Trophoblast cell (in vitro differentiated cells and primary cell): ENCODE data around the gene DLGAP4.
A peak's percentile ranks its signal among the peaks of the same experiment; 100 is the strongest.

Source experiments
- DNase-seq, 2 donors: peaks; one replicate each; pipeline ENCODE4 v3.0.0-alpha.2; 2016
- H2AFZ ChIP-seq: 2 replicates; pipeline ENCODE4 v1.6.1; 2013; ENCODE audit warnings: low read length, moderate library complexity, mild to moderate bottlenecking; ENCODE audit not compliant: insufficient read depth, poor library complexity
- H2AK5ac ChIP-seq: 2 replicates; pipeline ENCODE4 v1.6.1; 2013; ENCODE audit warnings: mild to moderate bottlenecking, low read length
- H2BK120ac ChIP-seq: 2 replicates; pipeline ENCODE4 v1.6.1; 2013; ENCODE audit warnings: low read length, mild to moderate bottlenecking, moderate library complexity; ENCODE audit not compliant: insufficient read depth, poor library complexity
- H2BK12ac ChIP-seq: 2 replicates; pipeline ENCODE4 v1.6.1; 2013; ENCODE audit warnings: mild to moderate bottlenecking, low read length, moderate library complexity
- H2BK5ac ChIP-seq: 2 replicates; pipeline ENCODE4 v1.6.1; 2013; ENCODE audit warnings: low read length, low read depth, moderate library complexity, mild to moderate bottlenecking; ENCODE audit not compliant: poor library complexity
- H3K14ac ChIP-seq: 2 replicates; pipeline ENCODE4 v1.6.1; 2013; ENCODE audit warnings: mild to moderate bottlenecking, low read length
- H3K18ac ChIP-seq: 2 replicates; pipeline ENCODE4 v1.6.1; 2013; ENCODE audit warnings: mild to moderate bottlenecking, low read length
- H3K23ac ChIP-seq: 2 replicates; pipeline ENCODE4 v1.6.1; 2013; ENCODE audit warnings: low read length
- H3K27ac ChIP-seq: 2 replicates; pipeline ENCODE4 v1.5.1; 2013; ENCODE audit warnings: low read depth, mild to moderate bottlenecking, inconsistent platforms, low read length, moderate library complexity
- H3K27me3 ChIP-seq: 2 replicates; pipeline ENCODE4 v1.6.1; 2013; ENCODE audit warnings: inconsistent platforms, mild to moderate bottlenecking, low read length, moderate library complexity; ENCODE audit not compliant: insufficient read depth
- H3K36me3 ChIP-seq, 2 experiments: 1 replicate in 1 of 2; 2 replicates in 1 of 2; pipeline ENCODE4 v1.6.1; 2013; ENCODE audit warnings: low read length in 2 of 2, mild to moderate bottlenecking in 2 of 2, moderate library complexity in 1 of 2; ENCODE audit not compliant: insufficient read depth in 2 of 2, control insufficient read depth in 1 of 2
- H3K4ac ChIP-seq: 2 replicates; pipeline ENCODE4 v1.6.1; 2013; ENCODE audit warnings: low read depth, mild to moderate bottlenecking, low read length, moderate library complexity
- H3K4me1 ChIP-seq, 2 experiments: 1 replicate in 1 of 2; 2 replicates in 1 of 2; pipeline ENCODE4 v1.6.1; 2013; ENCODE audit warnings: low read length in 2 of 2, mild to moderate bottlenecking in 2 of 2, moderate library complexity in 1 of 2; ENCODE audit not compliant: insufficient read depth in 2 of 2, control insufficient read depth in 1 of 2
- H3K4me2 ChIP-seq: 2 replicates; pipeline ENCODE4 v1.6.1; 2013; ENCODE audit warnings: inconsistent platforms, mild to moderate bottlenecking, low read length, moderate library complexity
- H3K4me3 ChIP-seq: 2 replicates; pipeline ENCODE4 v1.5.1; 2013; ENCODE audit warnings: mild to moderate bottlenecking, low read depth, low read length, inconsistent platforms
- H3K79me1 ChIP-seq: one replicate; pipeline ENCODE4 v1.6.1; 2013; ENCODE audit warnings: low read length
- H3K79me2 ChIP-seq: 2 replicates; pipeline ENCODE4 v1.6.1; 2013; ENCODE audit warnings: low read length, mild to moderate bottlenecking; ENCODE audit not compliant: control insufficient read depth, insufficient read depth, poor library complexity
- H3K9ac ChIP-seq: 2 replicates; pipeline ENCODE4 v1.6.1; 2013; ENCODE audit warnings: mild to moderate bottlenecking, low read length
- H3K9me3 ChIP-seq: 2 replicates; pipeline ENCODE4 v1.6.1; 2013; ENCODE audit warnings: low read depth, mild to moderate bottlenecking, control low read depth, inconsistent platforms, low read length; ENCODE audit not compliant: insufficient read depth
- H4K12ac ChIP-seq: 2 replicates; pipeline ENCODE4 v1.6.1; 2013; ENCODE audit warnings: low read depth, mild to moderate bottlenecking, low read length, moderate library complexity
- H4K8ac ChIP-seq: 2 replicates; pipeline ENCODE4 v1.6.1; 2013; ENCODE audit warnings: low read depth, mild to moderate bottlenecking, low read length, moderate library complexity
- H4K91ac ChIP-seq: one replicate; pipeline ENCODE4 v1.6.1; 2013; ENCODE audit warnings: low read depth, mild to moderate bottlenecking, low read length, moderate library complexity
- WGBS: extraction: QIAGEN DNeasy Blood & Tissue Kit; methylation state at CpG from one replicate; pipeline ENCODE4 v1.1.7; 2013; ENCODE audit warnings: missing lambda C conversion rate; ENCODE audit not compliant: insufficient read length, insufficient coverage; ENCODE audit errors: extremely low coverage; 5-methylcytosine and 5-hydroxymethylcytosine counted together

DLGAP4 gene

GRCh38 chr20:36364506-36364905 is 58.4 kb downstream of the DLGAP4 start:
- Histone ChIP-seq H3K4me1 (no peaks in the 10 kb centered on the region), H3K79me2 (no peaks in the 10 kb centered on the region), H3K23ac (no peak overlapping the region), H3K14ac (no peak overlapping the region), H3K27ac (no peak overlapping the region), H2AFZ (no peak overlapping the region), H4K8ac (no peak overlapping the region), H3K36me3 (no peaks in the 10 kb centered on the region), H3K9ac (no peak overlapping the region), H4K91ac (no peak overlapping the region), H3K4me2 (no peak overlapping the region), H3K4ac (no peak overlapping the region), H2AK5ac (no peak overlapping the region), H3K9me3 (no peaks in the 10 kb centered on the region), H2BK120ac (no peak overlapping the region), H3K18ac (no peak overlapping the region), H2BK12ac (no peak overlapping the region), H3K27me3 (no peaks in the 10 kb centered on the region), H4K12ac (no peak overlapping the region), H3K4me3 (no peak overlapping the region), H3K79me1 (no peaks in the 10 kb centered on the region), H2BK5ac (no peak overlapping the region)
- WGBS = no CpG with 5 or more reads among the region's 4 CpGs
- DNase-seq = no peak

DNA sequence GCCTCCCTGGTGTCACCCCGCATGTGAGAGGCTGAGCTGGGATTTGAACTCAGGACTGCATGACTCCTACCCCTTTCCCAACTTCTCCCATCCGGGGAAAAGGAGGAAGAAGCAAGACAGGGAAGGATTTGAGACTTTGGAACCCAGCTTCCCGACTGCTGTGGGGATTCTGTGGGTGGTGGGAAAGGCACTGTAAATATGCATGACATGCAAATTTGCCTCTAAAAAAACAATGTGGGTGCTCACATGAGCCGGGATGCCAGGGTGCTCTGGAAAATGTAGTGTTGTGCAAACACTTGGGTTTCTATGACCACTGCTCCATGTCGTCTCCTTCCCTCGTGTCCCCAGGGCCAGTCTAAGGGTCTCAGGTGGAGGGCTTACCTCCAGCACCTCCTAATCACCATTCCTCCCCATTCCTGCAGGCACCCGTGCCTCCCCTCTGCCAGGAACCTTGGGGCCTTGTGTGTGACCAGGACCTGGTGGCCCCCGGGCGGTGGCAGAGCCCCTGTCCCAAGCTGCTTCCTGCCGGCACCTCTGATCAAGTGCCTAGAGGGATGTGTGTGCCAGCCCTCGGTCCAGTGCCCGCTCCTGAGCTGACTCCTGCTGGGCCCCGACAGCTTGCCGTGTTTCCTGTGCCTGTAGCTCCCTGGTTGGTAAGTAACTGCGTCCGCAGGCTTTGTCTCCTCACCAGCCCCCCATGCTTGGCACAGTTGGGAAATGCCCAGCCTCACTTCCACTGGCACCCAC is 60.7 kb downstream of the DLGAP4 start:
- H3K27me3 ChIP-seq = no peaks in the 10 kb centered on the region
- no peak overlapping the region for H2AFZ ChIP-seq
- no peaks in the 10 kb centered on the region for H3K36me3 ChIP-seq
- H2BK5ac ChIP-seq = no peak overlapping the region
- H3K79me1 ChIP-seq = no peaks in the 10 kb centered on the region
- WGBS = no CpG with 5 or more reads among the region's 16 CpGs
- H3K27ac ChIP-seq = no peak overlapping the region
- no peak overlapping the region for H3K9ac ChIP-seq
- H2AK5ac ChIP-seq = no peak overlapping the region
- H3K4me2 ChIP-seq = no peak overlapping the region
- H4K8ac ChIP-seq = no peak overlapping the region
- no peaks in the 10 kb centered on the region for H3K4me1 ChIP-seq
- no peak overlapping the region for H4K91ac ChIP-seq
- H3K4me3 ChIP-seq = no peak overlapping the region
- no peak overlapping the region for H2BK12ac ChIP-seq
- no peak overlapping the region for H3K18ac ChIP-seq
- DNase-seq = no peak
- H2BK120ac ChIP-seq = no peak overlapping the region
- H3K9me3 ChIP-seq = no peaks in the 10 kb centered on the region
- no peak overlapping the region for H4K12ac ChIP-seq
- no peak overlapping the region for H3K14ac ChIP-seq
- H3K79me2 ChIP-seq = no peaks in the 10 kb centered on the region
- no peak overlapping the region for H3K23ac ChIP-seq
- no peak overlapping the region for H3K4ac ChIP-seq

GRCh38 chr20:36367370-36367745 is 61.2 kb downstream of the DLGAP4 start:
- no peak overlapping the region for H2AK5ac ChIP-seq
- no peak overlapping the region for H3K23ac ChIP-seq
- H3K27ac ChIP-seq = no peak overlapping the region
- no peaks in the 10 kb centered on the region for H3K79me1 ChIP-seq
- no peak overlapping the region for H3K4ac ChIP-seq
- no peaks in the 10 kb centered on the region for H3K9me3 ChIP-seq
- H3K14ac ChIP-seq = no peak overlapping the region
- H2AFZ ChIP-seq = no peak overlapping the region
- H4K8ac ChIP-seq = no peak overlapping the region
- no peaks in the 10 kb centered on the region for H3K4me1 ChIP-seq
- no peak overlapping the region for H2BK120ac ChIP-seq
- H3K4me3 ChIP-seq = no peak overlapping the region
- no CpG with 5 or more reads among the region's 4 CpGs for WGBS
- H2BK12ac ChIP-seq = no peak overlapping the region
- DNase-seq = no peak
- H4K91ac ChIP-seq = no peak overlapping the region
- H3K27me3 ChIP-seq = no peaks in the 10 kb centered on the region
- no peaks in the 10 kb centered on the region for H3K36me3 ChIP-seq
- H4K12ac ChIP-seq = no peak overlapping the region
- H3K79me2 ChIP-seq = no peaks in the 10 kb centered on the region
- H2BK5ac ChIP-seq = no peak overlapping the region
- no peak overlapping the region for H3K4me2 ChIP-seq
- H3K18ac ChIP-seq = no peak overlapping the region
- no peak overlapping the region for H3K9ac ChIP-seq

DNA sequence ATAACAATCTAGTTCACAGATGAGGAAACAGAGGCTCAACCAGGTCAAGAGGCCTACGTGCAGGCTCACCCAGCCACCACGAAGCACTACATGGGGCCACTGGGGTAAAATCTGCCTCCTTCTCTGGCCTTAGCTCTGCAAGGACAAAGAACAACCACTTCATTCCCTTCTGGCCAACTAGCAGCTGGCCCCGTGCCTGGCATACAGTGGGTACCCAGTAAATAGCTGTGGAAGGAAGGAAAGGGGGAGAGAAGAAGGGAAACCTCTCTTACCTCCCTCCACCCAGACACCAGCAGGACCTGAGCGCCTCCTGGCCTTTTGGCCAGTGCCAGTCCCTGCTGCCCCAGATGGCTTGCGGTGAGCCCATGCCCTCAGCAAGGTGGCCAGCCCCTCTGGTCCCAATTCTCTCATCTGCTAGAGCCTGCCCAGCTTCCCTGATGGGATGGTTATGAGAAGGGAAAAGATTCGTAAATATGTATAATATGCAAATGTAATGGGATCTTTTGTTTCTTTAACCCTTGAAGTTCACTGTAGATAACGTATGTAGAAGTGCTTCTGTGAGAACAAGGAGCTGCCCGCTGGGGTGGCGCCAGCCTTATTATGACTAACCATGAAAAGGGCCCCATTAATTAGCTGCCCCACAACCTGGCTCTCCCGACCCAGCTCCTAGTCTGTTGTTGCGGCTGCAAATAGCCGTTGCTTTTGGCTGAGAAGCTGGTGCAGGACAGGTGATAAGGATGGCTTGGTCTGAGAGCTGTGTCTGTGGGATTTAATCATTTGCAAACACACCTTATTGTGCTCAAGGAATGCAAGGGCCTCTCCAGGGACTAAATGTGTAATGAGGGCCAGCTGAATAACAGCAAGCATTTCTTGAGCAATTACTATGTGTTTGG is 62.0 kb downstream of the DLGAP4 start:
- Histone ChIP-seq H2AK5ac (no peak overlapping the region), H3K9ac (no peak overlapping the region), H3K36me3 (no peaks in the 10 kb centered on the region), H3K14ac (no peak overlapping the region), H3K23ac (no peak overlapping the region), H3K79me2 (no peaks in the 10 kb centered on the region), H3K9me3 (no peaks in the 10 kb centered on the region), H3K4me2 (no peak overlapping the region), H3K4me1 (no peaks in the 10 kb centered on the region), H3K27ac (no peak overlapping the region), H3K4me3 (no peak overlapping the region), H2BK120ac (no peak overlapping the region), H2BK5ac (no peak overlapping the region), H2AFZ (no peak overlapping the region), H3K4ac (no peak overlapping the region), H3K18ac (no peak overlapping the region), H4K8ac (no peak overlapping the region), H3K27me3 (no peaks in the 10 kb centered on the region), H4K91ac (no peak overlapping the region), H4K12ac (no peak overlapping the region), H3K79me1 (no peaks in the 10 kb centered on the region), H2BK12ac (no peak overlapping the region)
- peak in 1 of 2 donors; percentile 24 for DNase-seq
- no CpG with 5 or more reads among the region's 12 CpGs for WGBS
